ENCODE results near the gene KITLG.
"Not testable (repeated sequence)": the region's sequence is repeated elsewhere in the genome, so short reads cannot be mapped to it uniquely, and the experiment has no call there.

The KITLG gene

DNA sequence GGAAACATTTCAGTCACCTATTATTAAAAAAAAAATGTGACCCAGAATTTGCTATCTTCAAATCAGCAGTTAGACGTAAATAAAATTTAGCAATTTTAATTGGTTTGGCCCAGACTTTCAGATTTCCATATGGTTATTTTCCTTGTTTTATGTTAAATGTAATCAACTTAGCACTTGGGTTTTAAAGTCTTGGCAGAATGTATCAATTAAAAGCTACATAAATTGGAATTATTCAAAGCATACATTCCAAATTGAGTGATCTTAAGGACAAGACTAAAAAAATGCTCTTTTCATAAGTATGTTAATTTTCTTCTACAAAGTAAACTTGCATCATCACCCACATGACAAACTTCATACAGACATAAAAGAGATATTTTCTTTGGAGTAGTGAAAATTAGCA is 3.4 kb downstream of the KITLG start:
- no peak for DNase-seq (ENCODE audit: low spot score)

DNA sequence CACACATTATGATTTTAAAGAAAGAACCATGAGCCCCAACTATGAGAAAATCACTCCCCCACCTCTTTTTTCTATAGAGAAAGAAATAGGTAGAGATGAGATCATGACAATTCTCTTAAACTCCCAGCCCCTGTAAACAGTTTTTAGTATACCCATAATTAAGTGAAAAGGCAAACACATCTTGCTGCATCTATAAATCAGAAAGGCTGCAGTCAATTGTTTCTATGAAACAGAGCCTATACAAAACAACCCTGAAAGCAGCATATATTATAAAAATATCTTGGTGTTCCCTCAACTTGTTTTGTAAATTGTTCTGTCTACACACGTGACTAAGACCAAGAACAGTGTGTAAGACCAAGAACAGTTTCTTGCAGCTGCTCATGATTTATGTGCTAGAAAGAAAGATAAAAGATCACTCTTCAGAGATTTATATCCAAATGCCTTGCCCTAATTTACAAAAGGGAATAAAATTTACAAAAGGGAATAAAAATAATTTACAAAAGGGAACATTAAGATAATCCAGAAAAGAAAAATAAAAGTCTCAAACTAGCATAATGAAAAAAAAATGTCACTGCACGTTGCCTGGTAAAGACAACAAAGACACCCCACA is 4.8 kb downstream of the KITLG start:
- no peak for DNase-seq (ENCODE audit: low spot score)

DNA sequence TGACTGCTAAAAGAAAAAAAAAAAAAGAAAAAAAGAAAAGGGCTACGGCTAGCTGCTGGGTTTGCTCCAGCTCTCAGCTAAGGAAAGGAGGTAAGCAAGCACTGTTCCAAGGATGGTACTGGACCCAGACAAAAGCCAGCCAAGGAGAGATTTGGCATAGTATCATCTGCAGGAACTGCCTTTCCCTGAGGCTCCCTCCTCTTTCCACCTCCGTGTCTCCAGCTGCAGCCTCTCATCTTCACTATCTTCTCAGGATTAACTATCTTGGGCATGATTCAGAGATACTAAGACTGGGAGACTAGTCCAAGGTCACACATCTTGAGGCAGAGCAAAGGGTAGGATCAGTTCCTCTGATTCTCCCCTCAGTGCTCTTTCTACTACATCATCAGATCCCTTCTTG is 6.0 kb downstream of the KITLG start:
- no peak for DNase-seq (ENCODE audit: low spot score)

DNA sequence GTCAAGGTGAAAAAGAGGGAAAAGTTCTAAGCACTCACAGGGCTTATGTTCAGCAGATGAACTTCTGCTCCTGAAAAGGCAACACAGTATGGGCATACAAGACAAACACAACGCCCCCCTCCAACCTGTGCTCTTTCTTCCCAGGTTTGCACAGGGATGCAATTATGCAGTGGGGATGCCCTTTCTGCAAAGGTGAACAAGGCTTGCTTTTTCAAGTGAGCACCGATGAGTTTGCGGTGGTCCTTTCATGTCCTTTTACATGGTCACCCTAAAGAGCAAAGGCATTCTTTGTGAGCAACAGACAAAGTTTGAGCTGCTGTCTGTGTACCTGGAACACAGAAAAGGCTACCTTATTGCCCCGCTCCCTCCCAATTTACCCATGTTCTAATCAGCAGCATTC is 6.7 kb downstream of the KITLG start:
- DNase-seq (ENCODE audit: low spot score), result no peak

DNA sequence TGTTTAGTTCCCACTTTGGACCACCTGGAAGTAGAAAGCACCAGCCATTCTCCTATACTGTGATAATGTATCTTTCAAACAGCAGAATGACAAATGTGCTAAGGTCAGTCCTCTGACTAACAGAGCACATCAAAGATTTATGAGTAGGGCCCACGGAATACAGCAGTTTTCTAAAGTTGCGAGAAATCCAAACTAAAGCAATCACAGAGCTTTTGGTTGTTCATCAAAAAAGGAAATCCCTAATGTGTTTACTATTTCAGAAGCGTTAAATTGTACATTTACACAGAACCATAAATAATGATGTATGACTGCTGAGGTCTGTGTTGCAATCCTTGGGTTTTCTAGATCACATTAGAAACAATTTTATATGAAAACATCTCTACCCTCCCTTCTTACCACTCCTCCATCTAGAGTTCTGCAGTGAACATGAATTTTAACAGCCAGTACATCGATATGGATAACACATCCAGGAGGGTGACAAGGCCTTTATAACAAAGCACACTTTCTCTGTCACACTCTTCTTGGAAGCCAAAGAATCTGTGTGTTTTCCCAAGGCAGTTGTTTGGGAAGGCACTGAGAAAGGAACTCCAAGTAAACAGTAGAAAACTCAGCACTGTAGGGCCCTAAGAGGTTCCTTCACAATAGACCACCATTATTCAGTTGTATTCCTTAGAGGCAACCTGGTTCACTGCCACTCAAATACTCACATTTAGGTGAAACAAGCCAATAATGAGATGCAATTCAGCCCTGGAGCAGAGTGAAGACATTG is 7.3 kb downstream of the KITLG start:
- no peak for DNase-seq (ENCODE audit: low spot score)

DNA sequence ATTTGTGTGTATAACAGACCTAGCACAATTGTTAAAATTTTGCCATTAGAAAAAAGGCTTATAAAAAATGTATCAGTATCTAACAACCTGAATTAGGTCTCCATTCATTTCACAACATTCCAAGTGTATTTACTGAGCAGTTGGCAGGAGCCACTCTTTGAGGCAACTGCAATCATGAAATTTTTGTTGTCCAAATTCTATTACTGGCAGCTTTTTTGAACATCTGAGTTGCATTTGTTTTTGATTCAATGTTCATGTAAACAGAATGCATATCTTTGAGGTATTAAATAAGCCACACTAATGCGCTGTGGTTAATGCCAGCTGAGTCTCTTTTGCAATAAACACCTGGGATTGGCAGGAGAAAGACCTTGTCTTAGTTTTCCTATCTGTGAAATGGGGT is 8.7 kb downstream of the KITLG start:
- no peak for DNase-seq (ENCODE audit: low spot score)

DNA sequence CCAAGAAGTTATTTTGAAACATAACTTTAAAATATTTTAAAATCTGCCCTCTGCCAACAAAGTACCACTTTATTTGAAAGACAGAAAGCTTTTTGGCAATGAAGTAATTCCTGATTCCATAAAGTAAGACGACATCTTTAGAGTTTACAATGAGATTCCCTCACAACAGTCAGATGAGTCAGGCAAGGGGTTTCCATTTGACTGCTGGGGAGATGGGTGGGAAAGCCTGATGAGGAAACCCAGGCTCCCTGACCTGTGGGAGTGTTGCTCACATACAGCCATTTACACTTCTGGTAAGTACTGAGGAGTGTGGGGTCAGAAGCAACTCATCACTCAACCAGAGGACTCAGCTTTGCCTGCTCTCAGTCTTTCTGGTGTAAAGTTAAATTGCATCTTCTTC is 10.2 kb downstream of the KITLG start:
- DNase-seq (ENCODE audit: low spot score), result no peak

DNA sequence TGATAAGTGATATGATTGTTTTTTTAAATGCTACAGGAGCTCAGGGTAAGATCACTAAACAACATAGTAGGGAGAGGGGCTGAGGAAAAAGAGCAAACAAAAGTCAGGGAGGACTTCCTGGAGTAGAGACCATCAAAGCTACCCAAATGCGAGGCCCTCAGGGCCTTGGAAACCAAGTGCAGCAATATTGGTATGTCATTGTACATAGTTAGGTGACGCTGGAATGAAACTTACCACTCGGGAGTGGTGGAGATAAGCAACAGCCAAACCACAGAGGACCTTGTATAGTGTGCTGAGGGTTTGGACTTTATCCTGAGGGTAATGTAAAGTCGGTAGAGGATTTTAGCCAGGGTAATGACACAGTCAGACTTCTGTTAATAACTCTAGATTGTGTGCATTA is 13.8 kb downstream of the KITLG start:
- no peak for DNase-seq (ENCODE audit: low spot score)

DNA sequence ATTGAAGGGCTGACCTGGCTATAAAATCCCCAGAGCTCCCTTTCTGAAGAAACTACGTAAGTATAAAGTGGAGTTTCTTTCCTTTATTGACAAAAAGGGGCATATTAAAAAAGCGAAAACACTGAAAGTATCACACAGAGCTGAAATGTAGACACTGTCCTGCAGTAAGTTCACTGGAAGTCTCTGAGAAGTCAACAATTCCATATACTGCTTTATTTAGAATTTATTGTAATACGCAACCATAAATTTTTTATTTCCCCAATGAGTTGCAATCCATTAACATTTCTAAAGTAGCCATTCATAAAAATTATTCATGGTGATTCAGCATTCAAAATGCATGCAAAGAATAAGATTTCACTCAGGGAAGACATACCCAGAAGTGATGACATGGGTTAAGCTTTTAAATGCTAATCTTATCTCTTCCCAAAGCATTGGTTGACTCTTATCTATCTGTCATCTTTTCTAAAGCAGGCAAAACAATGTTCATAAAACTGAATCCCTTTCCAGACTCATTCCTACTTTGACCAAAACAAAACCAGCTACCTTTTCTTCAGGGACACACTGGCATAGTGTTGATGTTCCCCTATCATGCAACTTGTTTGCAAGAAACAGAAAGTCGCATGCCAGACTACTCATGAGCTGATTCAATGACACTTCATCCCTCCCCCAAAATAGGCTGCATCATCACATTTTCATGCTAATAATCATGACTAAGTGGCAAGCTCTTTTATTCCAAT is 17.3 kb downstream of the KITLG start:
- DNase-seq (ENCODE audit: low spot score), result no peak

DNA sequence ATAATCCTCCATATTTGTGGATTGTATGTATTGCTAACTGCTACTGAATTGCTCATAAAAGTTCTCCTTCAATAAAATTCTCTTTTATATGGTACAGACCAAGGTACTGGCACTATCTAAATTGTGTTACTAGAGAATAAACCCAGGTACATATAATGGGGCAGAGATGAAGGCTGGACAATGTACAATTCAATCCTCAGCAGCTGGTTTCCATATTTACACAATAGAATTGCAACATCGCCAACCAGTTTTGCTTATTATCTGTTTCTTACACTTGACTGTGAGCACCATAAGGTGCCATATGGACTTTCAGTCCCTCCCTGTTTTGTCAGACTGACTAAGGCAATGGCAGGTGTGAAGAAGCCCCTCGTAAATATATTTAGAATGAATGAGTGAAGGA is 18.1 kb downstream of the KITLG start:
- no peak for DNase-seq (ENCODE audit: low spot score)

DNA sequence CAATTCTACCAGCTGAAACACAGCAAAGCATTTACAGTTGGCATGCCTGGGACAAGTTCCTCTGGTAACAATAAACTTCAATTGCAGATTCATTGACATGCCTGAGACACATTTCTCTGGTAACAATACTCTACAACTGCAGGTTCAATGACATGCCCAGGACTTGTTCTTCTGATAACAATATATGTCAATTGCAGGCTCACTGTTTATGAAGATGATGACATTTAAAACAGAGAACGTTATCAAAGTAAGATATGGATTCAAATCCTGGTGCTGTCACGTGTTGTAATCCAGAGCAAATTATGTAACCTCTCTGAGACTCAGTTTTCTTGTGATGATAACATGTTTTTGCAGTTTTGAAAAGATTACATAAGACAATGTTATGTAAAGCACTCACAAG is 20.5 kb downstream of the KITLG start:
- DNase-seq (ENCODE audit: low spot score), result no peak

DNA sequence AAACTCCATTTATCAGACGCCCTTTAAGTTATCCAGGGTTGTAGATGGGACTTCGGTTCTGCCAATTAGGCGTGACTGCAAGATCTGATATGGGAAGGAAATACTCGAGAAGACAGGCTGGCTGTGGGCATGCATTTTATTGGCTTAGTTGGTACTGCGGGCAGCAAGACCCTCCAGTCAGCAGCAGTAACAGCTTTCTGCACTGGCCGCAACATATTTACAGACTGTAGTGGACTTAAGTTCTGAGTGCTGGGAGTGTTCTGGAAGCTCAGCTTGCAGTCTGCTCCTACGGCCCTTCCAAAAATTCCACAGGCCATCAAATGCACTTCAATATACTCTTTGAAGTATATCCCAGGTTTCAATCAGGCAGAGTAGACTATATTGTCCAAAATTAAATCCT is 21.1 kb downstream of the KITLG start:
- no peak for DNase-seq (ENCODE audit: low spot score)

DNA sequence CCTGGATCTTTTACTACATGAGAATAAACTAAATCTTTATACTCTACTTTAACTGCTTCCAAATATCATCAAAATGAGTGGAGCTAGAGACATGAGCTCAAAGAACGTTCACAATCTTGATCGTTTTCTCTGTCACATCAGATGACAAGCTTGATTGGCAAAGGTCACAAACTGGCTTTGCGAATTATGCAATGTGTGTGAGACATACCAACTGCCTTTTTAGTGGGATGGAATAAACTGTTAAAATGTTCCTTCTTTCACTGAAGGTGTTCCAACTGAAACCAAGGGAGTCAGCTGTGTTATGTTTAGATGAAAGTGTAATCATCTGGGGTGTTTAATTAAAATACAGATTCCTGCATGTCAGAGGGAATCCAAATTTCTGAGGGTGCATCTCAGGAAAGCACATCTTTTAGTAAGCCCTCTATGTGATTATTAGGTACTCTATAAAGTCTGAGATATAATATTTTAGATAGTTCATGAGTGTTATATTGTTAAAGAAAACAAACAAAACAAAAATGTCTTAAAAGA is 21.9 kb downstream of the KITLG start:
- no peak for DNase-seq (ENCODE audit: low spot score)

DNA sequence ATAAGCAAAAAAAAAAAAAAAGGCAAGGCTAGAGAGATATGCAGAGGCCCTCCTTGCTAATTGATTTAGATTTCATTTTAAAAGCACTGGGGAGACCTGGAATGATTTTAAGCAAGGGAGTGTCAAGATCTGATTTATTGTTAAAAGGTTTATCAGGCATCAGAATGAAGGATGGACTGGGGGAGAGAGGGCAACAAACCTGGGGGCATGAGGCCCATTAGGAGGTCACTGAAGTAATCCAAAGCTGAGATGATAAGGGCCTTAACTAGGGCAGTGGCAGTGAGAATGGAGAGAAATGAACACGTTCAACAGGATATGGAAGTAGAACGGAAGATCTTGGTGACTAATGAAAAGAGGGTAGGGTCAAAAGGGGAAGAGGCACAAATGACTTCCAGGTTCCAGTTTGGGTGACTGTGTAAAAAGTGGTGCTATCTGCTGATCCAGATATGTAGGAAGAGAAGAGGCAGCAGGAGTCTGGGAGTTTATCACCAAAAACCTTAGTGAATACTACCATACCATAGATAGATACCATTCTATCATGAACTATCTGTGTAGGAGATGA is 24.0 kb downstream of the KITLG start:
- DNase-seq (ENCODE audit: low spot score), result no peak

DNA sequence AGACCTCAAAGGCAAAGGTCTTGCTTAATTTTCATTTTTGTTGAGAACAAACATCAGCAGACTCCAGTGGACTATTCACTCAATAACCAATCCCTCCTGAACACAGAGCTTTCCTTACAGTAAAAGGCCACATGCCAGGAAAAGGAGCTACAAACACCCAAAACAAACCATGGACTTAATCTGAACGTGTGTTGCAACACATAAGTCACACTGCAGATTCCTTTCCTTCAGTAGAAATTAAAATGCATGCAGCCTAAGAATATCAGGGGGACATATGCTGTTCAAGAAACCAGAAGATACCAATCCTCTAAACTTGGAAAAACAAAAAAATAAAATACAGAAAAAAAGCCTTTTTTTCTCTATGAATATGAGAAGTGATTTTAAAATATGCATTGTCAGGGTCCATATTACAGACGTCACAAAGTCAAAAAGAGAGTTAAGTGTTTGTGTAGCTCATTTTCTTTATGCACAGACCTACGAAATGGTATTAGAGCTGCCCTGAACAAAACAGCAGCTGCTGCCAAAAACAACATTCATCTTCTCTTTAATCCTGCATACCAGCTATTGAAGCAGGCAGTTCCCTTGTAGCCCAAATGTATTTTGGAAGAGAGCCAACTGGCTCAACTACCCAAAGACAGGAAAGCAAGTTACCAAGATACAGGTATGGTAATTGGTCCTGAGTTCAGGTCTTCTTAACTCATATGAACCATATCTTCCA is 26.2 kb downstream of the KITLG start:
- no peak for DNase-seq (ENCODE audit: low spot score)

DNA sequence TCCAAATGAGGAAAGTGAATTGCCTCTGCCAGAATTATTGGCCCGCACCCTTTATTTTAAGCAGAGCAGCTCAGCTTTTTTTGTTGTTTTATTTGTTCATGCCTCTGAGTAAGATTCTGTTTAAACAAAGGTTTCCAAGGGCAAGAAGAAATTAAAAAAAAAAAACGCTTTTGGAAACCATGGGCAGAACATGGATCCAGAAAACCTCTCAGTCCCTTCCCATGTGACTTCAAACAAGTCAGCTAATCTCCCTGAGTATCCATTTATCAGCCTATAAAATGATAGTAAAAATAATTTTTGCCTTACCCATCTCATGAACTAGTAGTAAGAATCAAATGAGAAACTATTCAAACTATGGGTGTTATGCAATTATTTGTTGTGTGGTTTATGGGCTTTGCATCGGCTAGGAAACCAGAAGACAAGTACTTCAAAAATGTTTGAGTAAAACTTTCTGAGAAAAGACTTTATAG is 27.6 kb downstream of the KITLG start:
- DNase-seq (ENCODE audit: low spot score), result peak; percentile 16

DNA sequence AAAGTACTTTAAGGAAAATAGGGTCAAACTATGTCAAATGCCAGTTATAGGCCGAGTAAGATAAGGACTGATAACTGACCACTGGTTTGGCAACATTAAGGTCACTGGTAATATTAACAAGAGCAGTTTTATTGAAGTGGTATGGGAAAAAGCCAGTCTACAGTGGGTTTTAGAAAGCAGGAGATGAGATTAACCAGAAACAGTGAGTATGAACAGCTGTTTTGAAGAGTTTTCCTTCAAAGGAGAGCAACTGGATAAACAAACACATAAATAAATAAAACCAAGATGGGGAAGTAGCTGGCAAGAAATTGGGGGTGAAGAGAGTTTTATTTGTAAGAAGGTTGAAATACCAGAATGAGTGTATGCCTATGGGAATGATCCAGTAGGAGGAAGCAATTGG is 30.3 kb downstream of the KITLG start:
- DNase-seq (ENCODE audit: low spot score), result no peak

DNA sequence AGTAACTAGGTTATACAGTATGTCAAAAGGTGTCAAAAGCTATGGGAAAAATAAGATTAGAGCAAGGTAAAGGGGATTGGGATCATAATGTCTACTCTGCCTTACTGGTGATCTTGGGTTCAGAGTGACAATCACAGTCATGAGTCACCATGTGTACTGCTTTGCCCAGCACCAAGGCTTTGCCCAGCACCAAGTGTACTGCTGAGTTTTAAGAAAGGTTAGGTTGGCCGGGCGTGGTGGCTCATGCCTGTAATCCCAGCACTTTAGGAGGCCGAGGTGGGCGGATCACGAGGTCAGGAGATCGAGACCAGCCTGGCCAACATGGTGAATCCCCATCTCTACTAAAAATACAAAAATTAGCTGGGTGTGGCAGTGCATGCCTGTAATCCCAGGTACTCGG is 32.3 kb downstream of the KITLG start:
- DNase-seq (ENCODE audit: low spot score), result not testable (repeated sequence)

DNA sequence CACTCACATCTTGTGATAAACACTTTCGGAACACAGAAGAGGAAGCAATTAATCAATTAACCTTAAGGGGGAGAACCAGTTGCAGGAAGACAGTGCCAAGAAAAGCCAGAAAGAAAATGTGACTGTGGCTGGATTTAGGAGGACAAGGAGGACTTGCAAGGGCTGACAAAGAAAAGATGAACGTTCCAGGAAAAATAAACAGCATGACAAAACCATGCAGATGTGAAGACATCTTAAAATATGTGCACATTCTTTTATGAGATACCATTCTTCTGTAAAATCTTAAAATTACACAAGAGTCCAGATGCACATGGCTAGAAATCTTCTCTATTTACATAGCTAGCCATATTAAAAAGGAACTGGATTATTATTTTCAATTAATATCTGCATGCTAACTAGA is 33.4 kb downstream of the KITLG start:
- DNase-seq (ENCODE audit: low spot score), result no peak

DNA sequence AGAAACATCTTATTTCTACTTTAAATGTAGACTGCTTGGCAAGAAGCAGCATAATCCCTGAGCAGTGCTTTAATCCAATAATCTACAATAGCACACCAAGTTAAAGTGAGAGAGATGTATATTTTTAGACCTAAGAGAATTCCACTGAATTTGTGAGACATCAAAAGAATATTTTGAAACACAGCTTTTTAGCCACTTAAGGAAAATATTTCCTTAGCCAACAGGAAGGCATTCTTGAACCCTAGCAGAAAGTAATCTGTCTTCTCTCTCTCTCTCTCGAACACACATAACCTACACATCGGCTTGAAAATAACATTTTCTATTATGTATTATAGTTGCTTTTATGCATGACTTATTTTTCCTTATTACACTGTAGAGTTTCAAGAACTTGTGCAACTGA is 34.0 kb downstream of the KITLG start:
- DNase-seq (ENCODE audit: low spot score), result no peak

DNA sequence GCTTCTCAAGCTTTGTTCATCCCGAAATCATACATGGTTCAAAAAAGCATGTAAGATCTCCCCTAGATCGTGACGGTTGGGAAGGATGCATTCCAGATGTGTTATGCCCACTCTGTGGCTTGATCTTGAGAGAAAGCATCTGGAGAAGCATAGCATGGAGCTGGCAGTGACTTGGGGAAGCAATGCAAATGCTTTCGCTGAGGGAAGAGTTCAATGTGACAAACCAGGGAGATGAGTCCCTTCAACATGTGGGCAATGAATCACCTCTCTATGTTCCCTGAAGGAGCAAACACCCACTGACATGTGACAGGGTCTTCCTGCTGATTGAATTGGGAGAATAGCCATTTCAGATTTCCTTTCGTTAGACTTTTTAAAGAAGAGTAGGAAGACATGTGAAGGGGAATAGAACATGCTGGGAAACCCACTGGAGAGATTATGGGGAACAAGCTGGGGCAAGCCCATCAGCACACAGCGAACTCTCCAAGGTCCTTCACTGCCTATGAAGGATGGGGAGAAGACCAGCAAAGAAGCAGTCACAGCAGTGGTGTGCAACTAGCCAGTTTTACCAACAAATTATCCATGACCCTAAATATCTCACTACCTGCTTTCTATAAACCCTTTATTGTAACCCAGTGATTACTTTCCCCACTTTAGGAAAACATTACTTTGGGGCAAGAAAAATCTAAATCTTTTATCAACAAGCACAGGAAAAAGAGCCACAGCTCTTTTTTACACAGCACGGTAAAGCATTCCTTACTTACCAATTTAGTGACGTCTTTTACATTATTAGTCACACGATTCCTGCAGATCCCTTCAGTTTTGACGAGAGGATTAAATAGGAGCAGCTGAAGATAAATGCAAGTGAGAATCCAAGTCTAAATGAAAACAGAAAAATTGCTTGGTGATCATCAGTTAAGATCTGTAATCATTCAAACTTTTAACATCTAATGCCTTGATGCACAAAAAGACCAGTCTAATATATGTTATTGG is 35.0 kb downstream of the KITLG start:
- no peak for DNase-seq (ENCODE audit: low spot score)

Measured in globus pallidus (tissue), 1 donor.